Spleen (tissue), 7 donors: ENCODE measurements around the gene FREM3.

Experiments used
- POLR2A ChIP-seq, 3 donors: fragments of 450-650 bp; IDR thresholded peaks; one replicate each; pipeline ENCODE4 v1.5.1; 2017; ENCODE audit warnings: antibody characterized with exemption in 3 of 3, mild to moderate bottlenecking in 1 of 3
- POLR2AphosphoS5 ChIP-seq, 3 donors: sonication (generic); formaldehyde crosslinking; IDR thresholded peaks; one replicate each; pipeline ENCODE4 v1.5.1; 2017; ENCODE audit warnings: antibody characterized with exemption in 3 of 3
- TF ChIP-seq, protein P1 (sequence below), 11 experiments: fragments of 200-600 bp in 7 of 11; fragments of 450-650 bp in 4 of 11; sonication (generic) in 4 of 11; IDR thresholded peaks in 8 of 11; conservative IDR thresholded peaks in 3 of 11; 1 replicate in 7 of 11; 2 replicates in 4 of 11; pipeline versions ENCODE4 v1.4.0 to v1.8.0; 2016 to 2021; ENCODE audit warnings: antibody characterized with exemption in 11 of 11, inconsistent platforms in 4 of 11, mild to moderate bottlenecking in 1 of 11
- donor health status: DM: no; HTN: no; CAD: no; lungs with moderate emphysema.
- donor health status: DM: no; HTN: no; CAD: no.
- donor health status: DM: no; HTN: no; CAD: no.

DNA sequence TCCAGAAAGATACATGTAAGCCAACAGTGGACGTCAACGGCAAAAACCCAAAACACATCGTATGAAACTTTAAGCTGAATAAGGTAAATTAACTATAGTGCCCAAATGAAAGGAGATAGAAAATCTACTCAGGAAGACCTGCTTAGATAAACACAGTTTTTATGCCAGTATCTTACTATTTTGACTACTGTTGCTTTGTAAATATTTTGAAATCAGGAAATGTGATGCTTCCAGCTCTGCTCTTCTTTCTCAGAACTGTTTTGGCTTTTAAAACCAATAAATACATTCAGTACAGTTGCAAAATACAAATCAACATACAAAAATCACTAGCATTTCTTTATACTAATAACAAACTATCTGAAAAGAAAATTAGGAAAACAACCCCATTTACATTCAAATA is 103.2 kb downstream of the FREM3 start:
- TF ChIP-seq, protein P1, sequence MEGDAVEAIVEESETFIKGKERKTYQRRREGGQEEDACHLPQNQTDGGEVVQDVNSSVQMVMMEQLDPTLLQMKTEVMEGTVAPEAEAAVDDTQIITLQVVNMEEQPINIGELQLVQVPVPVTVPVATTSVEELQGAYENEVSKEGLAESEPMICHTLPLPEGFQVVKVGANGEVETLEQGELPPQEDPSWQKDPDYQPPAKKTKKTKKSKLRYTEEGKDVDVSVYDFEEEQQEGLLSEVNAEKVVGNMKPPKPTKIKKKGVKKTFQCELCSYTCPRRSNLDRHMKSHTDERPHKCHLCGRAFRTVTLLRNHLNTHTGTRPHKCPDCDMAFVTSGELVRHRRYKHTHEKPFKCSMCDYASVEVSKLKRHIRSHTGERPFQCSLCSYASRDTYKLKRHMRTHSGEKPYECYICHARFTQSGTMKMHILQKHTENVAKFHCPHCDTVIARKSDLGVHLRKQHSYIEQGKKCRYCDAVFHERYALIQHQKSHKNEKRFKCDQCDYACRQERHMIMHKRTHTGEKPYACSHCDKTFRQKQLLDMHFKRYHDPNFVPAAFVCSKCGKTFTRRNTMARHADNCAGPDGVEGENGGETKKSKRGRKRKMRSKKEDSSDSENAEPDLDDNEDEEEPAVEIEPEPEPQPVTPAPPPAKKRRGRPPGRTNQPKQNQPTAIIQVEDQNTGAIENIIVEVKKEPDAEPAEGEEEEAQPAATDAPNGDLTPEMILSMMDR (IDR thresholded peaks at IDR 0.05 in 8 of 11, conservative IDR thresholded peaks at IDR 0.05 in 3 of 11) = no peak
- no peak for TF ChIP-seq POLR2AphosphoS5 (IDR thresholded peaks at IDR 0.05)
- TF ChIP-seq POLR2A (IDR thresholded peaks at IDR 0.05) = no peak
